Ishikawa (cell line): Measurements from ENCODE around the gene NOX3.

Source experiments
- CEBPB ChIP-seq: IDR thresholded peaks from 2 replicates; pipeline ENCODE4 v1.6.1; 2012
- CREB1 ChIP-seq: IDR thresholded peaks from 2 replicates; pipeline ENCODE4 v1.6.1; 2012; ENCODE audit warnings: low read depth
- EGR1 ChIP-seq: IDR thresholded peaks from 2 replicates; pipeline ENCODE4 v1.6.1; 2012
- EP300 ChIP-seq: IDR thresholded peaks from 2 replicates; pipeline ENCODE4 v1.6.1; 2012; ENCODE audit warnings: borderline replicate concordance
- FOXM1 ChIP-seq: IDR thresholded peaks from 2 replicates; pipeline ENCODE4 v1.6.1; 2012; ENCODE audit warnings: low read depth, borderline replicate concordance
- NFIC ChIP-seq: IDR thresholded peaks from 2 replicates; pipeline ENCODE4 v1.6.1; 2012
- RAD21 ChIP-seq: IDR thresholded peaks from 2 replicates; pipeline ENCODE4 v1.6.1; 2012; ENCODE audit warnings: low read depth
- TAF1 ChIP-seq: IDR thresholded peaks from 2 replicates; pipeline ENCODE4 v1.6.1; 2012; ENCODE audit warnings: low read depth, mild to moderate bottlenecking
- TCF12 ChIP-seq: IDR thresholded peaks from 2 replicates; pipeline ENCODE4 v1.6.1; 2012; ENCODE audit warnings: low read depth
- TEAD4 ChIP-seq: IDR thresholded peaks from 2 replicates; pipeline ENCODE4 v1.6.1; 2012
- YY1 ChIP-seq: IDR thresholded peaks from 2 replicates; pipeline ENCODE4 v1.6.1; 2012; ENCODE audit warnings: low read depth
- ZBTB7A ChIP-seq: IDR thresholded peaks from 2 replicates; pipeline ENCODE4 v1.6.1; 2012; ENCODE audit warnings: low read depth
- TF ChIP-seq, protein P1 (sequence below): IDR thresholded peaks from 2 replicates; pipeline ENCODE4 v1.6.1; 2012
- TF ChIP-seq, protein P2 (sequence below): IDR thresholded peaks from 2 replicates; pipeline ENCODE4 v1.6.1; 2012
- TF ChIP-seq, protein P3 (sequence below): IDR thresholded peaks from 2 replicates; pipeline ENCODE4 v1.6.1; 2012; ENCODE audit warnings: low read depth, mild to moderate bottlenecking

Gene NOX3

GRCh38 chr6:155486721-155487294 is 31.2 kb upstream of the NOX3 start:
- TF ChIP-seq, protein P1, sequence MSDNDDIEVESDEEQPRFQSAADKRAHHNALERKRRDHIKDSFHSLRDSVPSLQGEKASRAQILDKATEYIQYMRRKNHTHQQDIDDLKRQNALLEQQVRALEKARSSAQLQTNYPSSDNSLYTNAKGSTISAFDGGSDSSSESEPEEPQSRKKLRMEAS: no peak
- TF ChIP-seq CEBPB (no peak), TCF12 (no peak), NFIC (no peak), EP300 (no peak), RAD21 (no peak)

GRCh38 chr6:155485756-155486155 is 30.1 kb upstream of the NOX3 start:
- TF ChIP-seq FOXM1 (no peak), CREB1 (no peak), YY1 (no peak), ZBTB7A (no peak), TCF12 (no peak), NFIC (no peak), EP300 (no peak), CEBPB (no peak), TEAD4 (no peak), EGR1 (no peak), RAD21 (no peak)
- TF ChIP-seq, protein P2, sequence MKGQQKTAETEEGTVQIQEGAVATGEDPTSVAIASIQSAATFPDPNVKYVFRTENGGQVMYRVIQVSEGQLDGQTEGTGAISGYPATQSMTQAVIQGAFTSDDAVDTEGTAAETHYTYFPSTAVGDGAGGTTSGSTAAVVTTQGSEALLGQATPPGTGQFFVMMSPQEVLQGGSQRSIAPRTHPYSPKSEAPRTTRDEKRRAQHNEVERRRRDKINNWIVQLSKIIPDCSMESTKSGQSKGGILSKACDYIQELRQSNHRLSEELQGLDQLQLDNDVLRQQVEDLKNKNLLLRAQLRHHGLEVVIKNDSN: no peak
- TF ChIP-seq, protein P3, sequence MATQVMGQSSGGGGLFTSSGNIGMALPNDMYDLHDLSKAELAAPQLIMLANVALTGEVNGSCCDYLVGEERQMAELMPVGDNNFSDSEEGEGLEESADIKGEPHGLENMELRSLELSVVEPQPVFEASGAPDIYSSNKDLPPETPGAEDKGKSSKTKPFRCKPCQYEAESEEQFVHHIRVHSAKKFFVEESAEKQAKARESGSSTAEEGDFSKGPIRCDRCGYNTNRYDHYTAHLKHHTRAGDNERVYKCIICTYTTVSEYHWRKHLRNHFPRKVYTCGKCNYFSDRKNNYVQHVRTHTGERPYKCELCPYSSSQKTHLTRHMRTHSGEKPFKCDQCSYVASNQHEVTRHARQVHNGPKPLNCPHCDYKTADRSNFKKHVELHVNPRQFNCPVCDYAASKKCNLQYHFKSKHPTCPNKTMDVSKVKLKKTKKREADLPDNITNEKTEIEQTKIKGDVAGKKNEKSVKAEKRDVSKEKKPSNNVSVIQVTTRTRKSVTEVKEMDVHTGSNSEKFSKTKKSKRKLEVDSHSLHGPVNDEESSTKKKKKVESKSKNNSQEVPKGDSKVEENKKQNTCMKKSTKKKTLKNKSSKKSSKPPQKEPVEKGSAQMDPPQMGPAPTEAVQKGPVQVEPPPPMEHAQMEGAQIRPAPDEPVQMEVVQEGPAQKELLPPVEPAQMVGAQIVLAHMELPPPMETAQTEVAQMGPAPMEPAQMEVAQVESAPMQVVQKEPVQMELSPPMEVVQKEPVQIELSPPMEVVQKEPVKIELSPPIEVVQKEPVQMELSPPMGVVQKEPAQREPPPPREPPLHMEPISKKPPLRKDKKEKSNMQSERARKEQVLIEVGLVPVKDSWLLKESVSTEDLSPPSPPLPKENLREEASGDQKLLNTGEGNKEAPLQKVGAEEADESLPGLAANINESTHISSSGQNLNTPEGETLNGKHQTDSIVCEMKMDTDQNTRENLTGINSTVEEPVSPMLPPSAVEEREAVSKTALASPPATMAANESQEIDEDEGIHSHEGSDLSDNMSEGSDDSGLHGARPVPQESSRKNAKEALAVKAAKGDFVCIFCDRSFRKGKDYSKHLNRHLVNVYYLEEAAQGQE: no peak

GRCh38 chr6:155483858-155484257 is 28.2 kb upstream of the NOX3 start:
- TF ChIP-seq TEAD4 (no peak), EP300 (no peak), NFIC (no peak), RAD21 (no peak), YY1 (no peak), TAF1 (no peak), FOXM1 (no peak), CEBPB (no peak)
- TF ChIP-seq, protein P3: no peak

DNA sequence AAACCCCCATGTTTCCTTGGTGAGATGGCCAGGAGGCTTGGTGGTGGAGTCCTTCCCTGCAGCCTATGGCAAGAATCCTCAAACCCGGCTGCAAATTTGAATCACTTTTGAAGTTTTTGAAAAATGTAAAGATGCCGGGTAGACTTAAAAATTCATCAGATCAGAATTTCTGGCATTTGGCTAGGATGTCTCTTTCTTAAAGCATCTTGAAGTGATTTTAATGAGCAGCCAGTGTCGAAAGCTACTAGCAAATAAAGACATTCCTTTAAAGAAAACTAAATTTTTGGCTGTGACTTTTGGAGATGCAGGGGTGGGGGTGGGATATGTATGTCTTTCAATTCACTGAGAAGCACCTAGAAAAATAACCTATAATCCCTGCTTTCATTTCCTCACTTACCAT is 25.6 kb upstream of the NOX3 start:
- TF ChIP-seq EGR1 (no peak), EP300 (no peak), CREB1 (no peak), YY1 (no peak), CEBPB (no peak), ZBTB7A (no peak), TEAD4 (no peak), TCF12 (no peak), RAD21 (no peak)
- TF ChIP-seq, protein P1: no peak
- TF ChIP-seq, protein P2: no peak

GRCh38 chr6:155473741-155474140 is 18.1 kb upstream of the NOX3 start:
- TF ChIP-seq ZBTB7A: no peak

DNA sequence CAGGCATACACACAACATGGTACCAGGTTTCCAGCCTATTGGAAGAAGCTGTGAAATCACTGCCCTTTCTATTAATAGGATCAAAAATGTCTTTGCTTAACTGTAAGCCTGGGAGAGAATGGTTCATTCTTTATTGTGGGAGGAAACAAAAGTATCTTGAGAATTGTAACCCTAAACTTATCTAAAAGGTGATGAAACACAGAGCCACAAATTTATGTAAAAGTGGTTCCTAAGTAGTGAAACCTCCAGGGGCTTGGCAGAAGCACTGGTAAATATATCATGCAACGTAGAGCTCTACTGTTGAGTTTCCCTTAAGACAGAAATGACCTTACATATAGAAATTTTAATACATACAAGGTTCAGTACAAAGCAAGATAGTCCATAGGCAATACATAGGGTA is 17.2 kb upstream of the NOX3 start:
- TF ChIP-seq YY1: no peak
- TF ChIP-seq EGR1: no peak
- no peak for TF ChIP-seq TCF12
- TF ChIP-seq CEBPB: no peak
- no peak for TF ChIP-seq TEAD4
- TF ChIP-seq TAF1: no peak
- TF ChIP-seq RAD21: no peak
- TF ChIP-seq, protein P2: no peak
- TF ChIP-seq ZBTB7A: no peak
- no peak for TF ChIP-seq CREB1
- TF ChIP-seq FOXM1: no peak
- TF ChIP-seq NFIC: no peak
- no peak for TF ChIP-seq EP300
- TF ChIP-seq, protein P1: no peak
- TF ChIP-seq, protein P3: no peak
